Mammary epithelial cell (primary cell): Measurements from ENCODE around the gene SAP30.

ENCODE experiments used
- EZH2 ChIP-seq: IDR thresholded peaks from 2 replicates; pipeline ENCODE4 v1.6.1; 2012; ENCODE audit warnings: low read length, inconsistent platforms, borderline replicate concordance
- TF ChIP-seq, protein P1 (sequence below), 2 donors: IDR thresholded peaks in 1 of 2; conservative IDR thresholded peaks in 1 of 2; 2 replicates each; pipeline ENCODE4 v1.5.1; 2011 to 2012; ENCODE audit warnings: inconsistent platforms in 2 of 2, low read length in 2 of 2, mild to moderate bottlenecking in 2 of 2, control low read depth in 1 of 2, low read depth in 1 of 2; ENCODE audit not compliant: insufficient read depth in 1 of 2; ENCODE audit errors: extremely low read depth in 1 of 2

DNA sequence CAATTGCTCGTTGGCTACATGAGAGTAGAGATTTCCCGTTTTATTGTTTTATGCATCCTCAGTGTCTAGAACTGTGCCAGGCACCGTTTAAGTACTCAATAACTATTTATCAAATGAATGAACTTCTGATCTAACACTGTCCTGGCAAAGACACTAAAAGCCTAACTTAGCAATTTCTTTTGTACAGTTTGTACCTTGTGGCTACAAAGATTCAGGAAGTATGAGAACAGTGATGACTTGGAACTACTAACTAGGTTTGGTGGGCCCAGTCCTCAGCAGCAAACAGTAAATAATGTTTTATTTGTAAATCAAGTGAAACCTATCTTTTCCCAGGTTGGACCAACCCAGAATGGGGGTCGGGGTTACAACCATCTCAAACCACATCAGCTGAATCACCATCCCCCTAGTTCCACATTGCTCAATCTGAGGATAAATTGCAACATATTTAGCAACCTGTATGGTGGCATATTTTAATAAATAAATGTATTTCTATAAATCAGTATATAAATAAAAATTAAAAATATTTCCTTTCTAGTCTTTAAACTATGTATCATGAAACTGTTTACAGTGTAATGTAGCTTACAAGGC lies 40.4 kb downstream of the SAP30 start:
- no peak for TF ChIP-seq EZH2
- TF ChIP-seq, protein P1, sequence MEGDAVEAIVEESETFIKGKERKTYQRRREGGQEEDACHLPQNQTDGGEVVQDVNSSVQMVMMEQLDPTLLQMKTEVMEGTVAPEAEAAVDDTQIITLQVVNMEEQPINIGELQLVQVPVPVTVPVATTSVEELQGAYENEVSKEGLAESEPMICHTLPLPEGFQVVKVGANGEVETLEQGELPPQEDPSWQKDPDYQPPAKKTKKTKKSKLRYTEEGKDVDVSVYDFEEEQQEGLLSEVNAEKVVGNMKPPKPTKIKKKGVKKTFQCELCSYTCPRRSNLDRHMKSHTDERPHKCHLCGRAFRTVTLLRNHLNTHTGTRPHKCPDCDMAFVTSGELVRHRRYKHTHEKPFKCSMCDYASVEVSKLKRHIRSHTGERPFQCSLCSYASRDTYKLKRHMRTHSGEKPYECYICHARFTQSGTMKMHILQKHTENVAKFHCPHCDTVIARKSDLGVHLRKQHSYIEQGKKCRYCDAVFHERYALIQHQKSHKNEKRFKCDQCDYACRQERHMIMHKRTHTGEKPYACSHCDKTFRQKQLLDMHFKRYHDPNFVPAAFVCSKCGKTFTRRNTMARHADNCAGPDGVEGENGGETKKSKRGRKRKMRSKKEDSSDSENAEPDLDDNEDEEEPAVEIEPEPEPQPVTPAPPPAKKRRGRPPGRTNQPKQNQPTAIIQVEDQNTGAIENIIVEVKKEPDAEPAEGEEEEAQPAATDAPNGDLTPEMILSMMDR (conservative IDR thresholded peaks at IDR 0.05 in 1 of 2, IDR thresholded peaks at IDR 0.05 in 1 of 2; ENCODE audit: extremely low read depth in 1 of 2, insufficient read depth in 1 of 2, low read depth in 1 of 2, low read length in 2 of 2), result no peak
